Measurements from ENCODE around the gene GARS1. TPM values are rescaled to one million over a fixed set of nuclear protein-coding genes. Genes with fewer than 3 reads are reported as not detected.

The GARS1 gene
- total RNA-seq, 1 experiment from 2014 or later, result 294 TPM

- Histone ChIP-seq H3K27ac (ENCODE audit: low read depth, low read length, poor library complexity, severe bottlenecking) (no peak overlapping the region), H3K4me3 (ENCODE audit: low read depth, low read length, poor library complexity, severe bottlenecking) (no peak overlapping the region), H3K27me3 (replicated peaks; ENCODE audit: insufficient read depth, low read depth, low read length, poor library complexity) (no peaks in the 10 kb centered on the region), H3K9me3 (ENCODE audit: low read depth, low read length, poor library complexity, severe bottlenecking) (no peaks in the 10 kb centered on the region), H3K36me3 (ENCODE audit: insufficient read depth, low read length, poor library complexity, severe bottlenecking) (peaks cover 98% of the 10 kb centered on the region), H3K4me1 (ENCODE audit: insufficient read depth, low read length, poor library complexity, severe bottlenecking) (no peaks in the 10 kb centered on the region)
- DNase-seq (ENCODE audit: low spot score), result no peak
- ChIA-PET POLR2A (ENCODE audit: low non-redundant PET) (no interaction called here), CTCF (no interaction called here)
- no TSS peak for BruUV-seq (replicated peaks)
- TF ChIP-seq CTCF (conservative IDR thresholded peaks at IDR 0.05; ENCODE audit: low read depth, low read length) (no peak), EZH2 (IDR thresholded peaks at IDR 0.05; ENCODE audit: borderline replicate concordance, low read depth, low read length, poor library complexity, severe bottlenecking) (no peak)
- intact Hi-C loops (cut with micrococcal nuclease; ENCODE audit: unreplicated experiment), result no loop called here
Measured at GRCh38 chr7:30618961-30619360, 24.3 kb downstream of the GARS1 start.

- BruUV-seq (replicated peaks), result no TSS peak
- intact Hi-C loops (cut with micrococcal nuclease; ENCODE audit: unreplicated experiment), result loop anchor here (10.0 kb wide), 1 partner anchor 120 kb away; no protein-coding TSS in a partner anchor
- no peaks in the 10 kb centered on the region for H3K27me3 ChIP-seq (replicated peaks; ENCODE audit: insufficient read depth, low read depth, low read length, poor library complexity)
- H3K27ac ChIP-seq (ENCODE audit: low read depth, low read length, poor library complexity, severe bottlenecking), result no peak overlapping the region
- no peak for TF ChIP-seq CTCF (conservative IDR thresholded peaks at IDR 0.05; ENCODE audit: low read depth, low read length)
- TF ChIP-seq EZH2 (IDR thresholded peaks at IDR 0.05; ENCODE audit: borderline replicate concordance, low read depth, low read length, poor library complexity, severe bottlenecking), result no peak
- no peak for DNase-seq (ENCODE audit: low spot score)
- POLR2A ChIA-PET (ENCODE audit: low non-redundant PET), result no interaction called here
- H3K4me1 ChIP-seq (ENCODE audit: insufficient read depth, low read length, poor library complexity, severe bottlenecking), result no peaks in the 10 kb centered on the region
- peaks cover 97% of the 10 kb centered on the region for H3K36me3 ChIP-seq (ENCODE audit: insufficient read depth, low read length, poor library complexity, severe bottlenecking)
- CTCF ChIA-PET, result no interaction called here
- no peak overlapping the region for H3K4me3 ChIP-seq (ENCODE audit: low read depth, low read length, poor library complexity, severe bottlenecking)
- no peaks in the 10 kb centered on the region for H3K9me3 ChIP-seq (ENCODE audit: low read depth, low read length, poor library complexity, severe bottlenecking)
Measured at GRCh38 chr7:30625283-30625682, 30.6 kb downstream of the GARS1 start.

- no TSS peak for BruUV-seq (replicated peaks)
- TF ChIP-seq EZH2 (IDR thresholded peaks at IDR 0.05; ENCODE audit: borderline replicate concordance, low read depth, low read length, poor library complexity, severe bottlenecking) (no peak), CTCF (conservative IDR thresholded peaks at IDR 0.05; ENCODE audit: low read depth, low read length) (no peak)
- Histone ChIP-seq H3K27me3 (replicated peaks; ENCODE audit: insufficient read depth, low read depth, low read length, poor library complexity) (no peaks in the 10 kb centered on the region), H3K9me3 (ENCODE audit: low read depth, low read length, poor library complexity, severe bottlenecking) (no peaks in the 10 kb centered on the region), H3K27ac (ENCODE audit: low read depth, low read length, poor library complexity, severe bottlenecking) (no peak overlapping the region), H3K4me3 (ENCODE audit: low read depth, low read length, poor library complexity, severe bottlenecking) (no peak overlapping the region), H3K36me3 (ENCODE audit: insufficient read depth, low read length, poor library complexity, severe bottlenecking) (peaks cover 97% of the 10 kb centered on the region), H3K4me1 (ENCODE audit: insufficient read depth, low read length, poor library complexity, severe bottlenecking) (no peaks in the 10 kb centered on the region)
- CTCF ChIA-PET, result no interaction called here
- no peak for DNase-seq (ENCODE audit: low spot score)
- POLR2A ChIA-PET (ENCODE audit: low non-redundant PET), result interaction anchor here (0.7 kb wide), 1 partner anchor 25 kb away, joined by 9 read pairs; no protein-coding TSS in a partner anchor
- intact Hi-C loops (cut with micrococcal nuclease; ENCODE audit: unreplicated experiment), result loop anchor here (10.0 kb wide), 1 partner anchor 118 kb away; no protein-coding TSS in a partner anchor
Measured at GRCh38 chr7:30627026-30627425, 32.3 kb downstream of the GARS1 start.

All from A673 (cell line).